GM21825 (cell line): ENCODE data around the gene JAK1.

Source experiments
- ATAC-seq: cut with Tn5 transposase; IDR thresholded peaks from one replicate; pipeline ENCODE4 v1.9.1; 2021; ENCODE audit warnings: mild to moderate bottlenecking, moderate library complexity; ENCODE audit not compliant: unreplicated experiment

The JAK1 gene

GRCh38 chr1:64873576-64873975, 92.8 kb downstream of the JAK1 start:
- ATAC-seq = no peak

GRCh38 chr1:64872067-64872466, 94.3 kb downstream of the JAK1 start:
- ATAC-seq = no peak

GRCh38 chr1:64871256-64871655, 95.1 kb downstream of the JAK1 start:
- ATAC-seq = no peak

GRCh38 chr1:64867266-64867665, 99.1 kb downstream of the JAK1 start:
- no peak for ATAC-seq

- ATAC-seq = no peak
These were observed 99.7 kb downstream of the JAK1 start for GRCh38 chr1:64866689-64867088.

GRCh38 chr1:64865105-64865757, 101.1 kb downstream of the JAK1 start:
- no peak for ATAC-seq

GRCh38 chr1:64864018-64864940, 102.1 kb downstream of the JAK1 start:
- peak; percentile 100 for ATAC-seq

GRCh38 chr1:64861611-64862010, 104.7 kb downstream of the JAK1 start:
- no peak for ATAC-seq

- ATAC-seq = no peak
These were observed 109.0 kb downstream of the JAK1 start for GRCh38 chr1:64857347-64857746.

- ATAC-seq = no peak
These were observed 109.8 kb downstream of the JAK1 start for GRCh38 chr1:64856553-64856952.

- ATAC-seq = no peak
These were observed 110.8 kb downstream of the JAK1 start for GRCh38 chr1:64855557-64855956.

- ATAC-seq = no peak
These were observed 111.7 kb downstream of the JAK1 start for GRCh38 chr1:64854674-64855073.

- ATAC-seq = no peak
These were observed 114.7 kb downstream of the JAK1 start for GRCh38 chr1:64851664-64852063.

- ATAC-seq = no peak
These were observed 115.5 kb downstream of the JAK1 start for GRCh38 chr1:64850846-64851245.

- no peak for ATAC-seq
These were observed 116.4 kb downstream of the JAK1 start for GRCh38 chr1:64849942-64850341.

- ATAC-seq = no peak
These were observed 117.5 kb downstream of the JAK1 start for GRCh38 chr1:64848803-64849202.

- no peak for ATAC-seq
These were observed 118.2 kb downstream of the JAK1 start for GRCh38 chr1:64848136-64848535.

- no peak for ATAC-seq
These were observed 118.7 kb downstream of the JAK1 start for GRCh38 chr1:64847666-64848065.

- no peak for ATAC-seq
These were observed 119.5 kb downstream of the JAK1 start for GRCh38 chr1:64846573-64847430.

- ATAC-seq = no peak
These were observed 120.4 kb downstream of the JAK1 start for GRCh38 chr1:64845831-64846425.

GRCh38 chr1:64844609-64845008, 121.7 kb downstream of the JAK1 start:
- ATAC-seq = no peak
